Vagina (tissue), 2 donors: ENCODE data around the gene SUSD5.
A peak's percentile ranks its signal among the peaks of the same experiment; 100 is the strongest.

Experiments used
- POLR2A ChIP-seq, 2 donors: fragments of 450-650 bp; IDR thresholded peaks; one replicate each; pipeline ENCODE4 v1.6.1; 2017; ENCODE audit warnings: antibody characterized with exemption in 2 of 2, mild to moderate bottlenecking in 2 of 2, moderate library complexity in 2 of 2
- TF ChIP-seq, protein P1 (sequence below), 3 experiments: fragments of 450-650 bp in 2 of 3; fragments of 200-600 bp in 1 of 3; sonication (generic) in 1 of 3; IDR thresholded peaks; one replicate each; pipeline ENCODE4 v1.5.1; 2017 to 2019; ENCODE audit warnings: antibody characterized with exemption in 3 of 3, mild to moderate bottlenecking in 2 of 3, moderate library complexity in 2 of 3

DNA sequence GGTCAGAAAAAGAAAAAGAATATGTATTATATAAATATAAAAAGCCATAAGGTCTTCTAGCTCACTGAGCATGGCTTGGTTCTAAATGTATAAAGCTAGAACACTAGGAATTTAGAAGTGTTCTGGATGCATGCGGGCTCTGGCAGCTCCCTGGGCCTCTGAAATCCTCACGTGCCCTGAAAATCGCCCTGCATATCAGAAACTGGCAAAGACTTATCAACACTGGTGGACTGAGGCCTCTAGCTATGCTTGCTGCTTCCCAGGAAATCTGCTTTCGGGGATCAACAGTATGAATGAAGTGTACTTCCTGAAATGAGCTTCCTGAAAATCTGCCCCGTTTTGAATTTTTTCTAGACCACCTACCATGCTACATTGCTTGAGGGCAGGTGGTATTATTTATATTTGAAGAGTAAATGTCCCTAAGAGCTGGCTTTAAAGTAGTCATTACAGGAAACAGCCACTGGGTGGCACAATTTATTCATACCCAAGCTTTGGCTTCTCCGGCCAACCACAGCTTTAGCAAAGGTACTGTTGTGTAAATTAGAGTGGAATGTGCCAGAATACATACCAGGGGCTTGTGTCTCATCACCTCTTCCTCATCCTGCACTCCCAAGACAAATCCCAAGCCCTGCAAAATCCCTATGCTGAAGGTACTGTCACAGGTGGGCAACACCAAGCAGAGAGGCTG lies 87.1 kb downstream of the SUSD5 start:
- TF ChIP-seq, protein P1, sequence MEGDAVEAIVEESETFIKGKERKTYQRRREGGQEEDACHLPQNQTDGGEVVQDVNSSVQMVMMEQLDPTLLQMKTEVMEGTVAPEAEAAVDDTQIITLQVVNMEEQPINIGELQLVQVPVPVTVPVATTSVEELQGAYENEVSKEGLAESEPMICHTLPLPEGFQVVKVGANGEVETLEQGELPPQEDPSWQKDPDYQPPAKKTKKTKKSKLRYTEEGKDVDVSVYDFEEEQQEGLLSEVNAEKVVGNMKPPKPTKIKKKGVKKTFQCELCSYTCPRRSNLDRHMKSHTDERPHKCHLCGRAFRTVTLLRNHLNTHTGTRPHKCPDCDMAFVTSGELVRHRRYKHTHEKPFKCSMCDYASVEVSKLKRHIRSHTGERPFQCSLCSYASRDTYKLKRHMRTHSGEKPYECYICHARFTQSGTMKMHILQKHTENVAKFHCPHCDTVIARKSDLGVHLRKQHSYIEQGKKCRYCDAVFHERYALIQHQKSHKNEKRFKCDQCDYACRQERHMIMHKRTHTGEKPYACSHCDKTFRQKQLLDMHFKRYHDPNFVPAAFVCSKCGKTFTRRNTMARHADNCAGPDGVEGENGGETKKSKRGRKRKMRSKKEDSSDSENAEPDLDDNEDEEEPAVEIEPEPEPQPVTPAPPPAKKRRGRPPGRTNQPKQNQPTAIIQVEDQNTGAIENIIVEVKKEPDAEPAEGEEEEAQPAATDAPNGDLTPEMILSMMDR (IDR thresholded peaks at IDR 0.05): peak; percentile 37 to 56 (median 44)
- TF ChIP-seq POLR2A (IDR thresholded peaks at IDR 0.05): no peak
